Cardiac septum (tissue), 1 donor: Measurements from ENCODE around the gene RPS6KL1. TPM values are rescaled to one million over a fixed set of nuclear protein-coding genes. Genes with fewer than 3 reads are reported as not detected.
"Not testable (repeated sequence)": the region's sequence is repeated elsewhere in the genome, so short reads cannot be mapped to it uniquely, and the experiment has no call there.

Experiments
- DNase-seq: peaks from one replicate; pipeline ENCODE4 v3.0.0-alpha.2; 2020; ENCODE audit warnings: low spot score
- intact Hi-C: fragments of 100-400 bp; cut with DNase I; formaldehyde crosslinking; loops from one replicate; pipeline ENCODE4 v1.14.0; 2022
- total RNA-seq: library from RNA; stranded (reverse); fragmentation: NEBNext Ultra II Directional; extraction: Animal tissue kit (Norgen Biotek cat#: 25700); gene quantifications from one replicate; pipeline ENCODE4 v1.2.1, GENCODE V29; 2021
- donor health status: DM: no; HTN: no; CAD: no.

RPS6KL1 gene
- total RNA-seq, 1 donor from 2014 or later = 19.8 TPM

DNA sequence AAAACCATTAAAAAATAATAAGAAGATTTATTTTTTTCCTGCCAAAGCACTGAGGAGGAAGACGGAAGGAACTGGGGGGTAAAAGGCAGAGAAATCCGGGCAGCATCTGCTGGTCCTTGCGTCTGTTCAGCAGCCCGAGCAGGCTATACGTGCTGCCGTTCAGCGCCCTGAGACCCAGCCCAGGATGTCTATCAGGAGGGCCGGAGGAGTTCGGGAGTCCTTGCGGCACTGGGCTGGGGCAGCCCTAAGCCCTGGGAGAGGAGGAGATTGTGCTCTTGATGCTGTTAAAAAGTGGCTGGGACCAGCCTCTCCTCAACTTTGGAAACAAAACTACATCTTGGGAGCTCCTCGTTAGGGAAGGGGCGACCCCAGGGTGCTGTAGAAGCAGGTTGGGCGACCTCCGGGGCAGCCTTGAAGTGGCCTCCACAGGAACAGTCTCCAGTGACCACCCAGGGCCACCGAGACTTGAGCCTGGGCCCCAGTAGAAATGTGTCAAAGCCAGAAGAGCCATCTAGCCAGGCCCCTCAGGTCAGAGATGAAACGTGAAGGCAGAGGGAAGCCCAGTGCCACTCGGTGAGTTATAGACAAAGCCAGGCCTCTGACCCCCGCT lies 18.0 kb upstream of the RPS6KL1 start:
- intact Hi-C loops = no loop called here
- DNase-seq = no peak

DNA sequence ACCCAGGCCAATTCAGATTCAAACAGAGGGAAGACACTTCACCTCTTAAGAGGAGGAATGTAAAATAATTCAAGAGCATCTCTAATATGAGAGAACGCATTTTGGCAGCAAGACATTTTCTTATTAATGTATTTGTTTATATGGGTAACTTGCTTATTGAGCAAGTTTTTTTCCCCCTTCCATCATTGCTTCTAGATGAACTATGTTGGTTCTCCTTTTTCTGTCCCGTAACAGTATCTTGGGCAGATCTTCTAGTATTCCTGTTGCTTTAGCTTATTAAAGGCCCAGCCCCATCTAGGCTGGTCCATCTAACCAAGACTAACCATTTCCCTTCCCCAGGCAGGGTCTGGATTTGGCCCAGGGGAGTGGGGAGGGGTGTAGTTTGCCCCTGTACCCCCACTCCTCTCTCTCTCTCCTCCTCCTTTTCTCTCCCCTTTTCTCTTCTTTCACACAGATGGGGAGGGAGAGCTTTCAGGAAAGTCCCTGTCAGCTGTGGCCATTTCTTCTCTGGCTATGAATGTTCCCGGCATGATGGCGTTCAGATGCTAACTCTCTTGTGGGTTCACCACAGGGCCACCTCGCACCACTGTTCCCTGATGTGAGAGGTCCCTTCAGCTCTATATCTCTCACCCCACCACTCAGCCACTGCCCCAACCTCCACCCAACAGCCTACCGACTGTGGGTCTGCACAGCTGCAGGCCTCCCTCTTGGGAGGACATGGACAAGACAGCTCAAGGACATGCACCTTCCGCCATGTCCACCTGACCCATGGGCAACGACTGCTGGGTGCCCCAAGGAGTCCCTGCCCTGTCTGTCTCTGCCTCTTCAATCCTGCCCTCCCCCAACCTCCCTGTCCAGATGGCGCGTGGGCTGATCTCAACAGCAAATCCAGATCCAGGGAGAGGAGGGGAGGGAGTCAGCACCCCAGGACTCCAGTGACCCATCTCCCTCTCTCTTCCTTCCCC lies 15.8 kb upstream of the RPS6KL1 start:
- intact Hi-C loops = no loop called here
- no peak for DNase-seq

DNA sequence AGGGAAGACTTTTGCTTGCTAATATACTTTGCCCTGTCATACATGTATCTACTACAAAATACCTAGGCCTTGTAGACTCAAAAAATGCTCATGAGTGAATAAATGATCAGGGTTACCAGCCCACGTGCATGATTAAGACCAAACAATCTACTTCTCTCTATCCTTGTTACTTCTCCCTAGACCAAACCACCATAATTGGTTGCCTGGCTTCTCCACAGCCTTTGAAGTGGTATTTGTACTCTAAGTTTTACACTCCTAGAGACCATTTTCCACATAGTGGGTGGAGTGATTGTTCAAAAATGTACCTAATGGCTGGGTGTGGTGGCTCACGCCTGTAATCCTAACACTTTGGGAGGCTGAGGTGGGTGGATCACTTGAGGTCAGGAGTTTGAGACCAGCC lies 14.1 kb upstream of the RPS6KL1 start:
- intact Hi-C loops = no loop called here
- DNase-seq = no peak

DNA sequence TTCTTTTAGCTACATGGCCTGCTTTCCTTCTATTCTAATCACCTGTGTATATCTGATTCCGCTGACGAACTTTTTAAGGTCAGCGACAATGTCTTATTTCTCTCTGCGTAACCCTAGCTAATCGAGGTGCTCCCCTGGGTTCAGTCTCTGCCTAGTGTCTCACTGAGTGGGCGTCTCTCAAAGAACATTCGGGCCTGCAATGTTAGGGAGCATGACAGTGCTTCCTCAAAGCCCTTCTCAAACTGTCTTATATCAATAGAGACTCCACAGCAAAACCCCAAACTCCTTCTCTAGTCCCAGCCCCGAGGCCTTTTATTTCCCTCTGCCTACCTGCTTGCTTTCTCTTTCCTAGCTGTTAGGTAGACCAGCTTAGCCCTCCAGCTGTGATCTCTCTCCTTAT lies 13.7 kb upstream of the RPS6KL1 start:
- no peak for DNase-seq
- intact Hi-C loops = no loop called here

DNA sequence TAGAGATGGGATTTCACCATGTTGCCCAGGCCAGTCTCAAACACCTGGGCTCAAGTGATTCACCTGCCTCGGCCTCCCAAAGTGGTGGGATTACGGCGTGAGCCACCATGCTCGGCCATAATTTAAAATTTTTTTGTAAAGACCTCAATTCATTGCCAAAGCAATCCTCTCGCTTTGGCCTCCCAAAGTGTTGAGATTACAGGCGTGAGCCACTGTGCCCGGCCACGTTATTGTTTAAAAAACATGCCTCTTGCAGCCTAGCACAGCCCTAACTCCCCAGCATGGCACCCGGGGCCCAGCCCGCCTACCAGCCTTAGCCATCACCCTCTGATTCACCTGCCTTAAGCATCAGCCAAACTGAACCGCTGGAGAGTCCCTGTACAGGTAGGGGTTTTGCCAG lies 13.1 kb upstream of the RPS6KL1 start:
- intact Hi-C loops = no loop called here
- DNase-seq = no peak

DNA sequence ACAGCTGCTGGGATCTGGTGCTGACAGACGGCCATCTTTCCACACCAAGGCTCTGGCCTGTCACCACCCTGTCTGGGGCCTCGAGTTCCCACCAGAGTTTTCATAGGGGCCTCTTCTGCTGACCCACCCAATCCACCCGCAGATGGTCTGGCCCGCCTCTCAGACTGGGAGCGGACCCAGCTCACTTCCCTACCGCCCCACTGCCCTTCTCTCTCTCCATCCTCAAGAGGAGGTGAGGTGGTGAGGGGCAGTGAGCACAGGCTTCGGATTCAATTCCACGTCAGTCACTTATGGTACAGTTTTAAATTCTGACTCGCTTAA lies 12.3 kb upstream of the RPS6KL1 start:
- intact Hi-C loops = no loop called here
- DNase-seq = no peak

DNA sequence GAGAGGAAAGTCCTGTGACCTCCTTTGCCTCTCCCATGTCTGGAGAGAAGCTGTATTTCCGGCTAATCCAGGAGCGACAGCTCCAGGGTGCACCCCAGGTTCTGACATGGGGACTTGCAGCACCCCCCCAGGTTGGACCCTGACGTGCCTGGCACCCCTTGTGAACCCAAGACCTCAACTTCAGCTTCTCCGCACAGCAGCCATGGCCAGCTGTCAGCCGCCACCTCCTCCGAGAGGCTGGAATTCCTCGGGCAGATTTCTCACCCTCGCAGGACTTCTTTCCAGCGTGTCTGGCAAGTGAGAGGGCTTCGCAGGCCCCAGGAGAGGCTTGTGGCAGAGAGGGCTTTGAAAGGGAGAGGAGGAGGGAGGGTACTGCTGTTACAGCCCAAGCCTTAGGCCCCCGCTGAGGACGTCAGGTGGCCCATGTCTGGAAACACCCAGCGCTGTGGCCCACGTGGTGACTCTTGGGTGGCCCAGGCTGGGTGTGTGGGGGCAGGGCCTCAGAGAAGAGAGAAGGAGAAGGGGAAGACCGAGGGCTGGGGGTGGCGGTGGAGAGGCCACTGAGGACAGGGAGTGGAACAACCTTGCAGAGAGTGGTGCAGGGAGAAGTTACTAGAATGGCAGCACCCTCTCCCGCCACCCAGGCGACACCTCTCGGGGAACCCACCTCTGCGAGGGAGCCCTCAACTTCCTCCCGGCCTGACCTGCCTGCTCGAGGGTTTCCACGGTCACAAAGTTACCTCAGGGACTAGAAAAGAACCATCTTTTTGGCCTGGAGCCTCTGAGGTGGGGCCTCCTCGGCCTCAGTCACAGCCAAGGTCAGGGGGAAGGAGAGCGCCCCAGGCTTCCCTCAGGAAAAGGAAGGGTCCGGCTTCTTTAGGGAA lies 11.7 kb upstream of the RPS6KL1 start:
- DNase-seq = no peak
- intact Hi-C loops = no loop called here

DNA sequence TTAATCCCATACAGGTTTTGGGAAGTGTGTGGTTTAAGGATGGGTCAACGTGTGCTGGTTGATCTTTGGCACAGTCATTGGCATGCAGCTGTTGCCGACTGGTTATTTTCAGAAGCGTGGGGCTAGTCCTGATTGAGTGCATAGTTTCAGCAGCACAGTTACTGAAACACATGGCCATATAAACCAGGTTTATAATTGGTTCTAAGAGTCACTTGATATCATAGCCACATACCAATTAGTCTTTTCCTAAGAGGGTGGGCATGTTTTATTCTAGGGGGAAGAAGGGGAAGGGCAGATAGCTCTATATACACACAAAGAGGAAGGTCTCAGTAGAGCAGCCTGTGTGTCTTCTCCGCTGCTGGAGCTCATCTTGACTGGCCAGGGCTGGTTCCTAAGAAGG lies 11.0 kb upstream of the RPS6KL1 start:
- intact Hi-C loops = no loop called here
- no peak for DNase-seq

DNA sequence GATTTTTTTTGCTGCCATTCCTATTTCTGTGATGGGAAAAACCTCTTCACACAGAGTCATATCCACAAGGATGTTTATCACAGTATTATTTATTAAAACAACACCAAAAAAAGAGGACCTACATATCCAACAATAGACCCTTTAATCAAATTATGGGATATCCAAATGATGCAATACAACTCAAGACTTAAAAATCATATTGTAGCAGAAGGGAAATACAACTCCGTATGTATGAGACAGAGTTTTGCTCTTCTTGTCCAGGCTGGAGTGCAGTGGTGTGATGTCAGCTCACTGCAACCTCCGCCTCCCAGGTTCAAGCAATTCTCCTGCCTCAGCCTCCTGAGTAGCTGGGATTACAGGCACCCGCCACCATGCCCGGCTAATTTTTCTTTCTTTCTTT lies 9.9 kb upstream of the RPS6KL1 start:
- DNase-seq, intact Hi-C loops: not testable (repeated sequence)

DNA sequence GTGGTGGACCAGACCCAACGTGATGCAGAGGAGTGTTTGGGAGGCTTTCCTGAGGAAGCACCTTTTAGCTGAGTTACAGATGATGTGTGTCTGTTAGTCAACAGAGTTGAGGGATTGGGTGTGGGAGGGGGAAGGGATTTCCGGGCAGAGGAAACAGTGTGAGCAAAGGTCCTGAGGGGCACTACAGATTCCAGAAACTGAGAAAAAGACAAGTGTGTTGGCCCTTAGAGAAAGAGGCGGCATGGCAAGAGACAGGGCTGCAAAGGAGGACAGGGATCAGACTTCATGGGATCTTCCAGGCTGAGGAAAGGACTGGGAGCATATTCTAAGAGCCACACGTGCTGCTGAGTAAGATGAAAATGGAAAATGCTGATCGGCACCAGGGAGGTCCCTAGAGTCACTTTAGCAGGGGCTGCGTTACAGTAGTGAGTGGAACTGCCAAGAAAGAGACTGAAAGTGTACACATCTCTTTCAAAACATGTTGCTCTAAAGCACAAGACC lies 9.4 kb upstream of the RPS6KL1 start:
- intact Hi-C loops = no loop called here
- no peak for DNase-seq

DNA sequence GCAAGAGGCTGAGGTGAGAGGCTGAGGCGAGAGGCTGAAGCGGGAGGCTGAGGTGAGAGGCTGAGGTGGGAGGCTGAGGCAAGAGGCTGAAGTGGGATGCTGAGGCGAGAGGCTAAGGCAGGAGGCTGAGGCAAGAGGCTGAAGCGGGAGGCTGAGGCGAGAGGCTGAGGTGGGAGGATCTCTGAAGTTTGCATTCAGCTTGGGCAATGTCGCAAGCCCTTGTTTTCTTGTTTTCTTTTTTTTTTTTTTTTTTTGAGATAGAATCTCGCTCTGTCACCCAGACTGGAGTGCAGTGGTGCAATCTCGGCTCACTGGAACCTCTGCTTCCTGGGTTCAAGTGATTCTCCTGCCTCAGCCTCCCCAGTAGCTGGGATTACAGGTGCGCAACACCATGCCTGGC lies 8.7 kb upstream of the RPS6KL1 start:
- intact Hi-C loops, DNase-seq: not testable (repeated sequence)

DNA sequence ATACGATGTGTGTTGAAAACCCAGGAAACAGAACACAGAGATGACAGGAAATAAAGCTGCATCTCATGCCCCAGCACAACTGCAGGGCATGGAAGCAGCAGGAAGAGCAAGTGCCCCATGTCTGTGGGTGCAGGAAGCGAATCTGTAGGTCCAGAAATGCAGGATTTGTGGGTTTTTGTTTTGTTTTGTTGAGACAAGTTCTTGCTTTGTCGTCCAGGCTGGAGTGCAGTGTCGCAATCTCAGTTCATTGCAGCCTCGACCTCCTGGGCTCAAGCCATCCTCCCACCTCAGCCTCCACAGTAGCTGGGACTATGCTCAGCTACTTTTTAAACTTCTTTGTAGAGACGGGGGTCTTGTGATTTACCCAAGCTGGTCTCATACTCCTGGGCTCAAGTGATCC lies 6.2 kb upstream of the RPS6KL1 start:
- intact Hi-C loops = no loop called here
- no peak for DNase-seq

DNA sequence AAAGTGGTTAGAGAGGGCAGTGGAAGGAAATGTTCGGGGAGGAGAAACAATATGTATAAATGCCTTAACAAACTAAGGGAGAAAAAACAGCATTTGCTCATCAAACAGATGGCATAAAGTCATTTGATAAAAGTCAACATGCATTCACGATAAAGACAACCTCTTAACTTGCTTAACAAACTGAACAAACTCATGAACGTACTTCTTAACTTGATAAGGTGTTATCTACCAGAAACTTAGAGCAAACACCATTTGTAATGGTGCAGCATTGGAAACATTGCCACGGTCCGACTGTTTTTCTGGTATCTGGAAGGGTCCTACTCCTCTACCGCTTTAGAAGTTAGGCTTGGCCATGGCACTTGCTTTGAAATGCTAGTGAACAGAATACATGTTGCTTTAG lies 4.2 kb upstream of the RPS6KL1 start:
- intact Hi-C loops = no loop called here
- DNase-seq = no peak

DNA sequence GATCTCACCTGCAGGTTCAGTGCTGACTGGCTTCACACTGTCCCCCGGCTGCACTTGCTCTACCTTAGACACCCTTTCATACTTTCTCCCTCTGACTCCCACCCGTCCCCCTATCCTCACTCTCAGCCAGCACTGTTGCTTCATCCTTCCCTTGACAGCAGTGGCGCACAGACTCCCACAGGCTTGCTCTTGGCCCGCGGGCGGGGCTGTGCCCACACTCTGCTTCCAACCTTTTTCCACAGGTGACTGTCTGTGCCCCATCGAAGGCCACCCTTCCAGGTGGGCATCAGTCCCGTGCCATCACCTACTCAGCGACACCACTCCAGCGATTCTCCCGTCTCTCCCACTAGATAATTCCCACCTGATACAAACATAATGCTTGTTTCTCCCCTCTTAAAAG lies 1.0 kb upstream of the RPS6KL1 start:
- intact Hi-C loops = loop anchor here (5.0 kb wide), 1 partner anchor 148 kb away; no protein-coding TSS in a partner anchor
- peak; percentile 41 for DNase-seq

DNA sequence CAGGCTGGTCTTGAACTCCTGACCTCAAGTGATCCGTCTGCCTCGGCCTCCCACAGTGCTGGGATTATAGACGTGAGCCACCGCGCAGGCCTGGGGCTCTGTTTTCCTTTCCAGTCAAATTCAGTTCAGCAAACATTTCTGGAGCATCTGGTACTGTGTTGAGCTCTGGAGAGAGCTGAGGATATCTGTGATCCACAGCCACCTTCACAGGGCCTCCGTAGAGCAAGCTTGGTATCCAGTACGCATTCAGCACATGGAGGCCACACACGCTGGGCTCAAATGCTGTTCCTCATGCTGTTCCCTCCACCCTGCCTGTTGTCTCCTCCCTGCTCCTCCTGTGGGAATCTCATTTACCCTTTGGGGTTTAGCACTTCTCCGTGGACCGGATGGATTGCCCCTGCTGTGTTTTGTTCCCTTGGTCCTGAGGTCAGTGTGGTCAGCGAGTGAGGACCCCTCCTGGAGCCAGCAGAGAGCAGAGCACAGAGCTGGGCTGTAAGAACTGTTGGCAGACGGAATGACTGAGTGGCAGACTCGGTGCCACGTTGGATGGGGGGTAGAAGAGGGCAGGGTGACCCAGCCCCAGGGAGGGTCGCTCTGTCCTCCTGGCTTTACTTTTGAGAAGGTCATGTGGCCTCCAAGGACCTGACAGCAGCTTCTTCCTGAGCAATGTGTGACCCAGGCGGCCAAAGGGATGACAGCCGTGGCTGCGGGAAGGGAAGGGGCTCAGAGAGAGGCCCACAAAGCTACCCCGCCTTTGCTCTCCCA lies 891 bp downstream of the RPS6KL1 start:
- intact Hi-C loops = loop anchor here (5.0 kb wide), 1 partner anchor 150 kb away; no protein-coding TSS in a partner anchor
- no peak for DNase-seq

DNA sequence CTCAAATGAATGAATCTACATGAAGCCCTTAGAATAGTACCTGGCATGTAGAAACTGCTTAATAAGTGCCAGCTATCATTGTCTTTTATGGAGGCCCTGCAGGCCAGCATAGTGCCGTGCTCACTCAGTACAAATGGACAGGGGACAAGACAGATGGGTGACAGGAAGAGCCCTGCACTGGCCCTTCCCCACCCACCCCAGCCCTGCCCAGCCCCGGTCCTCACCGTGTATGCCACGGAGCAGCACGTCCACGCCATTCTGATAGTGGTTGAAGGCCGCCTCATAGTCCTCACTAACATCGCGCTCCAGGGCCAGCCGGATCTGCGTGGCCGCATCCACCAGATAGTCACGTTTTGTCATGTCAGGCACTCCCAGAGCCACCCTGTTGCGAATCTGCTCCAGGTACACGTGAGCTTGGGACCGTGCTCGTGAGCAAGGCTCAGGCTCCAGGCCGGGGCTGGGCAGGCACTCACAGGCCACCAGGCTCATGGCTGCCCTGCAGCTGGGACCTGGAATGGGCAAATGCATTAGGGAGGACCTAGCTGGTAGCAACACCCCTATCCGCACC lies 1.9 kb downstream of the RPS6KL1 start:
- DNase-seq = no peak
- intact Hi-C loops = loop anchor here (5.0 kb wide), 1 partner anchor 151 kb away; no protein-coding TSS in a partner anchor

DNA sequence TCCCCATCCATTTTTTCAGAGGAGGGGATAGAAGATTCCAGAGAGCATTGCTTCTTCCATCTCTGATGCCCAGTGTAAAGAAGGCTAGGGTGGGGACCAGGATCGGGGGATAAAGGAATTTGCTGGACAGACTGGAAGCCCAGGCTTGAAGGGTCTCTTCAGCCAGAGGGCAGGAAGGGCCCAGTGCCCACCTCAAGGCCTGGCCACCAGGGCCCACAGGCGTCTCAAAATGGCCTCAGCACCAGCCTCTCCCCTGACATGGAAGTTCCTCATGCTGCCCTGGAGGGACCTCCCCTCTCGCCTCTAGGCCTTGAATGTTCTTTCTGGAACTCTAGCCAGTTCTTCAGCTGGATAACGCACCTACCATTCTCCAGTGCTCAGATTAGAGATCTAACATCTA lies 2.8 kb downstream of the RPS6KL1 start:
- DNase-seq = no peak
- intact Hi-C loops = loop anchor here (5.0 kb wide), 1 partner anchor 152 kb away; no protein-coding TSS in a partner anchor

DNA sequence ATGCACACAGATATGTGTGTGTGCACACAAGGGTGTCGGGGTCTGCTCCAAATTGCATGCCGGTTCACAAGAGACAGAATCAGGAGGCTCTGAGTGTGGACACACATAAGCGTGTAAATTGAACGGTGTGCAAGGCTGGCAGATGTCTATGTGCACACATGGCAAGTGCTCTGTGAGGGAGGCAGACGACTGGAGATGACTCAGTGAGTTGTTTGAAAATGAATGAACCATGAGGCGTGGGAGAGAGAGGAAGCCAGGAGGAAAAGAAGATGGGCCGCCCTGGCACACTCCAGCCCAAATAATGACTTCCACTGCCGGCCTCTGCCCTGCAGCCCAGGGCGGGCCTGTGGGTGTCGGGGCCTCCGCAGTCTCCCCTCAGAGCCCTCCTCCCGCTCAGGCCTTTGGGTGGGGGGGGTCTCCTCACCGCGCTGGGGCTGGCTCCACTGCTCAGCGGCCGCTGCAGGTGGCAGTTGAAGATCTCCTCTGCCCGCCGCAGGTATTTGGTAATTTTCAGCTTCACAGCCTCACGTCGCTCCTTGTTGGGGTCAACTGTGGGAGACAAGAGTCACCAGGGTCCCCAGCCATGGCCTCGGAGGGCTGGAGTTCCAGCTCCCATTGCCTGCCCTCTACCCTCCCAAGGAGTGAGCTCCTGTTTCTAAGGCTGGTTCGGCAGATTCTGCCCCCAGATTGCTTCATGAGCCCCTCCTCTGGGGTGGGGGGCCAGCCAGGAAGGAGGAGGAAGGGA lies 3.5 kb downstream of the RPS6KL1 start:
- DNase-seq = no peak
- intact Hi-C loops = loop anchor here (5.0 kb wide), 2 partner anchors 93 to 153 kb away; no protein-coding TSS in a partner anchor
